Measurements from ENCODE around the gene EPS8L1. TPM values are rescaled to one million over a fixed set of nuclear protein-coding genes. Genes with fewer than 3 reads are reported as not detected.

The EPS8L1 gene
- total RNA-seq, 1 experiment from 2014 or later = 111 TPM

DNA sequence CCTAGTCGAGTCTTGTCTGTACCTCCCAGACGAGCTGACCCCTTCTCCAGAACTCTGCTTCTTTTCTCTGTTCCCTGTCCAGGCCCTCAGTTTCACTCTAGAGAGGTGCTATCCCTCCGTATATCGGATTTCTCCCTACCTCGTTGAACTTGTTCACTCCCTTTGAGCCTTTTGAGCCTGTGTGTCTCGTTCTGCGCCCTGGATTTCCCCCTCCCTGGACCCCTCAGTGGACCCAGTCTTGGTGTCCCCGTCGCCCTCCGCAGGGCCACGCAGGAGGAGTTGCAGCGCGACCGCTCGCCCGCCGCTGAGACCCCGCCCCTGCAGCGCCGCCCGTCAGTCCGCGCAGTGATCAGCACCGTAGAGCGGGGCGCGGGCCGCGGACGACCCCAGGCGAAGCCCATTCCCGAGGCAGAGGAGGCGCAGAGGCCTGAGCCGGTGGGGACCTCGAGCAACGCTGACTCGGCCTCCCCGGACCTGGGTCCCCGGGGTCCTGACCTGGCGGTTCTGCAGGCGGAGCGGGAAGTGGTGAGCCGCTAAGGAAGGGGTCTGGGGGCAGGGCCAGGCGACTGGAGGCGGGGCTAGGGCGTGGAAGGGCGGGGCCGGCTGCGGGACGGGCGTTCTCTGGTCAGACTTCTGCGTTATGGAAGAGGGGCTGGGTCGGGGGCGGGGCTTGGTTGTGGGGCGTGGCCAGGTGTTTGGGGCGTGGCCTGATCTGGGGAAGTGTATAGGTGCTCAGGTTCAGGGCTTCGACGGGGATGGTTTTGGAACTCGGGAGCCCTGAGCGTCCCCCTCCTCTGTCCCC lies 5.5 kb downstream of the EPS8L1 start:
- no peak overlapping the region for H3K4me3 ChIP-seq
- no peak for DNase-seq
- H3K27ac ChIP-seq = no peak overlapping the region
- peaks cover 10% of the 10 kb centered on the region; the same call in 1 of the 2 replicates for H4K20me1 ChIP-seq (ENCODE audit: insufficient read depth)
- no peaks in the 10 kb centered on the region for H3K9me3 ChIP-seq (ENCODE audit: insufficient read depth, low read depth)
- no TSS peak for BruUV-seq (replicated peaks)
- H3K9me2 ChIP-seq (ENCODE audit: insufficient read depth) = no peaks in the 10 kb centered on the region
- POLR2A ChIA-PET (ENCODE audit: unreplicated experiment) = interaction anchor here (0.5 to 0.9 kb wide), 2 partner anchors 13 to 24 kb away, joined by 7 to 19 read pairs; no protein-coding TSS in a partner anchor
- peaks cover 9% of the 10 kb centered on the region for H3K4me1 ChIP-seq (replicated peaks; ENCODE audit: insufficient read depth)
- no peak overlapping the region for H3K4me2 ChIP-seq
- peaks cover 74% of the 10 kb centered on the region; the same call in 1 of the 2 replicates for H3F3A ChIP-seq (ENCODE audit: insufficient read depth, low read depth)
- peaks cover 10% of the 10 kb centered on the region; the same call in 1 of the 2 replicates for H3K79me2 ChIP-seq (ENCODE audit: low read depth)
- TF ChIP-seq, protein P1, sequence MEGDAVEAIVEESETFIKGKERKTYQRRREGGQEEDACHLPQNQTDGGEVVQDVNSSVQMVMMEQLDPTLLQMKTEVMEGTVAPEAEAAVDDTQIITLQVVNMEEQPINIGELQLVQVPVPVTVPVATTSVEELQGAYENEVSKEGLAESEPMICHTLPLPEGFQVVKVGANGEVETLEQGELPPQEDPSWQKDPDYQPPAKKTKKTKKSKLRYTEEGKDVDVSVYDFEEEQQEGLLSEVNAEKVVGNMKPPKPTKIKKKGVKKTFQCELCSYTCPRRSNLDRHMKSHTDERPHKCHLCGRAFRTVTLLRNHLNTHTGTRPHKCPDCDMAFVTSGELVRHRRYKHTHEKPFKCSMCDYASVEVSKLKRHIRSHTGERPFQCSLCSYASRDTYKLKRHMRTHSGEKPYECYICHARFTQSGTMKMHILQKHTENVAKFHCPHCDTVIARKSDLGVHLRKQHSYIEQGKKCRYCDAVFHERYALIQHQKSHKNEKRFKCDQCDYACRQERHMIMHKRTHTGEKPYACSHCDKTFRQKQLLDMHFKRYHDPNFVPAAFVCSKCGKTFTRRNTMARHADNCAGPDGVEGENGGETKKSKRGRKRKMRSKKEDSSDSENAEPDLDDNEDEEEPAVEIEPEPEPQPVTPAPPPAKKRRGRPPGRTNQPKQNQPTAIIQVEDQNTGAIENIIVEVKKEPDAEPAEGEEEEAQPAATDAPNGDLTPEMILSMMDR (conservative IDR thresholded peaks at IDR 0.05) = no peak
- no peak for TF ChIP-seq EZH2 (IDR thresholded peaks at IDR 0.05; ENCODE audit: low read depth)
- H3K36me3 ChIP-seq (ENCODE audit: low read depth) = peaks cover 10% of the 10 kb centered on the region; the same call in 1 of the 2 replicates
- H3K27me3 ChIP-seq (ENCODE audit: insufficient read depth, low read depth) = no peaks in the 10 kb centered on the region
- intact Hi-C loops (cut with micrococcal nuclease; ENCODE audit: unreplicated experiment) = no loop called here
- H2AFZ ChIP-seq = no peak overlapping the region
- CTCF ChIA-PET = no interaction called here

GRCh38 chr19:55081770-55082019 lies 6.0 kb downstream of the EPS8L1 start:
- peak in 1 of 2 experiments; percentile 10 for DNase-seq
- no TSS peak for BruUV-seq (replicated peaks)
- Histone ChIP-seq H3K79me2 (ENCODE audit: low read depth) (peaks cover 6% of the 10 kb centered on the region; the same call in 1 of the 2 replicates), H3K27ac (no peak overlapping the region), H3K4me2 (no peak overlapping the region), H3K4me1 (replicated peaks; ENCODE audit: insufficient read depth) (peaks cover 4% of the 10 kb centered on the region), H3K36me3 (ENCODE audit: low read depth) (peaks cover 10% of the 10 kb centered on the region; the same call in 1 of the 2 replicates), H3F3A (ENCODE audit: insufficient read depth, low read depth) (peaks cover 73% of the 10 kb centered on the region; the same call in 1 of the 2 replicates), H3K9me3 (ENCODE audit: insufficient read depth, low read depth) (no peaks in the 10 kb centered on the region), H3K4me3 (no peak overlapping the region), H3K9me2 (ENCODE audit: insufficient read depth) (no peaks in the 10 kb centered on the region), H3K27me3 (ENCODE audit: insufficient read depth, low read depth) (no peaks in the 10 kb centered on the region), H2AFZ (no peak overlapping the region), H4K20me1 (ENCODE audit: insufficient read depth) (peaks cover 10% of the 10 kb centered on the region; the same call in 1 of the 2 replicates)
- TF ChIP-seq, protein P1 (conservative IDR thresholded peaks at IDR 0.05) = no peak
- no peak for TF ChIP-seq EZH2 (IDR thresholded peaks at IDR 0.05; ENCODE audit: low read depth)
- intact Hi-C loops (cut with micrococcal nuclease; ENCODE audit: unreplicated experiment) = no loop called here
- CTCF ChIA-PET = no interaction called here
- POLR2A ChIA-PET (ENCODE audit: unreplicated experiment) = no interaction called here

DNA sequence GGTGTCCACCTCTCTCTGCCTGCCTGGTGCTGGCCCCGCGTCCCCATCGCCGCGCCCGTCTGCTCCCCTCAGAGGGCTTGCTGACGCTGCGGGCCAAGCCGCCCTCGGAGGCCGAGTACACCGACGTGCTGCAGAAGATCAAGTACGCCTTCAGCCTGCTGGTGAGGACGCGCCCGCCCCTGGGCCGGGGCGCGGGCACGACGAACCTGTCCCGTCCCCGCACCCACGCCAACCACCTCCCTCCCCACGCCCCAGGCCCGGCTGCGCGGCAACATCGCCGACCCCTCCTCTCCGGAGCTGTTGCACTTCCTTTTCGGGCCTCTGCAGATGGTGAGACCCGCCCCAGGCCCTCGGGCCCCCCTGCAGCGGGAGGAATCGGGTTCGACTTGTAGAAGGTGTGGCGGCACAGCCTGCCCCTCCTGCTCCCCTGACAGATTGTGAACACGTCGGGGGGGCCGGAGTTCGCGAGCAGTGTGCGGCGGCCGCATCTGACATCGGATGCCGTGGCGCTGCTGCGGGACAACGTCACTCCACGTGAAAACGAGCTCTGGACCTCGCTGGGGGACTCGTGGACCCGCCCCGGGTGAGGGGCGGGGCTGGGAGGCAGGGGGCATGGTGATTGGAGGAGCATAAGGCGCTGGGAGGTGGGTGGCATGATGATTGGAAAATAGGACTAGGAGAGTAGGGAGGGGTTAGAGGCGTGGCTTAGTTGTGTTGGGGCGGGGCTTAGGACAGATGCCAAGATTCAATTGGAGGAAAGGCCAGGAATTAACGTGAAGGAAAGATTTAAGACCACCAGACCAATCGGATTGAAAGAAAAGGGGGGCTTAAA lies 6.6 kb downstream of the EPS8L1 start:
- peak in 1 of 2 experiments; percentile 35 for DNase-seq
- Histone ChIP-seq H3K4me3 (no peak overlapping the region), H4K20me1 (ENCODE audit: insufficient read depth) (peaks cover 10% of the 10 kb centered on the region; the same call in 1 of the 2 replicates), H3K9me2 (ENCODE audit: insufficient read depth) (no peaks in the 10 kb centered on the region), H3K4me2 (no peak overlapping the region), H2AFZ (no peak overlapping the region), H3K27me3 (ENCODE audit: insufficient read depth, low read depth) (no peaks in the 10 kb centered on the region), H3K79me2 (ENCODE audit: low read depth) (0 out of 2 replicates have a peak, but pooled peaks cover under 1% of the 10 kb centered on the region), H3K4me1 (replicated peaks; ENCODE audit: insufficient read depth) (no peaks in the 10 kb centered on the region), H3K9me3 (ENCODE audit: insufficient read depth, low read depth) (no peaks in the 10 kb centered on the region), H3K27ac (no peak overlapping the region), H3F3A (ENCODE audit: insufficient read depth, low read depth) (peaks cover 68% of the 10 kb centered on the region; the same call in 1 of the 2 replicates), H3K36me3 (ENCODE audit: low read depth) (peaks cover 14% of the 10 kb centered on the region)
- ChIA-PET CTCF (no interaction called here), POLR2A (ENCODE audit: unreplicated experiment) (no interaction called here)
- TF ChIP-seq EZH2 (IDR thresholded peaks at IDR 0.05; ENCODE audit: low read depth) = no peak
- TF ChIP-seq, protein P1 (conservative IDR thresholded peaks at IDR 0.05) = no peak
- intact Hi-C loops (cut with micrococcal nuclease; ENCODE audit: unreplicated experiment) = no loop called here
- no TSS peak for BruUV-seq (replicated peaks)

Data from PC-9 (cell line).